Activated CD4-positive, alpha-beta T cell treated with anti-CD3 and anti-CD28 coated beads, Interleukin-2, amount 50 U/mL, for 48 hours (primary cell): ENCODE data around the gene ZSWIM2.
"Not testable (repeated sequence)": the region's sequence is repeated elsewhere in the genome, so short reads cannot be mapped to it uniquely, and the experiment has no call there.

Source experiments
- DNase-seq, 2 experiments: peaks; one replicate each; pipeline ENCODE4 v3.0.0-alpha.2; 2020

ZSWIM2 gene

GRCh38 chr2:186848873-186849578 is at the start of gene ZSWIM2:
ZSWIM2 (minus strand) TSS chr2:186849170; CDS start chr2:186849130, 40 bp downstream.
- DNase-seq, result peak; percentile 8 to 9

- DNase-seq, result not testable (repeated sequence)
Observed at GRCh38 chr2:186896220-186896619, 47.2 kb upstream of the ZSWIM2 start.

- DNase-seq, result no peak
Observed at GRCh38 chr2:186895451-186895850, 46.5 kb upstream of the ZSWIM2 start.

GRCh38 chr2:186894478-186894877 is 45.5 kb upstream of the ZSWIM2 start:
- no peak for DNase-seq

GRCh38 chr2:186892821-186893220 is 43.9 kb upstream of the ZSWIM2 start:
- no peak for DNase-seq

GRCh38 chr2:186891185-186891621 is 42.2 kb upstream of the ZSWIM2 start:
- DNase-seq, result no peak

GRCh38 chr2:186889101-186889879 is 40.3 kb upstream of the ZSWIM2 start:
- no peak for DNase-seq

GRCh38 chr2:186887107-186888090 is 38.4 kb upstream of the ZSWIM2 start:
- DNase-seq, result no peak

- no peak for DNase-seq
Observed at GRCh38 chr2:186884587-186884986, 35.6 kb upstream of the ZSWIM2 start.

GRCh38 chr2:186883666-186884065 is 34.7 kb upstream of the ZSWIM2 start:
- DNase-seq, result no peak

- no peak for DNase-seq
Observed at GRCh38 chr2:186882511-186883071, 33.6 kb upstream of the ZSWIM2 start.

- DNase-seq, result no peak
Observed at GRCh38 chr2:186881660-186882059, 32.7 kb upstream of the ZSWIM2 start.

GRCh38 chr2:186879312-186879711 is 30.3 kb upstream of the ZSWIM2 start:
- DNase-seq, result no peak

GRCh38 chr2:186874713-186875112 is 25.7 kb upstream of the ZSWIM2 start:
- no peak for DNase-seq

- DNase-seq, result no peak
Observed at GRCh38 chr2:186871881-186872280, 22.9 kb upstream of the ZSWIM2 start.

- no peak for DNase-seq
Observed at GRCh38 chr2:186868344-186868743, 19.4 kb upstream of the ZSWIM2 start.

- DNase-seq, result no peak
Observed at GRCh38 chr2:186862869-186863709, 14.1 kb upstream of the ZSWIM2 start.

GRCh38 chr2:186855216-186855615 is 6.2 kb upstream of the ZSWIM2 start:
- DNase-seq, result no peak

GRCh38 chr2:186853951-186854350 is 5.0 kb upstream of the ZSWIM2 start:
- no peak for DNase-seq

GRCh38 chr2:186852508-186852907 is 3.5 kb upstream of the ZSWIM2 start:
- DNase-seq, result no peak

GRCh38 chr2:186842373-186842772 is 6.6 kb downstream of the ZSWIM2 start:
- DNase-seq, result no peak

GRCh38 chr2:186841940-186842339 is 7.0 kb downstream of the ZSWIM2 start:
- no peak for DNase-seq
